CD4-positive, alpha-beta T cell (primary cell): ENCODE results near the gene GRK4. TPM values are rescaled to one million over a fixed set of nuclear protein-coding genes. Genes with fewer than 3 reads are reported as not detected.
A peak's percentile ranks its signal among the peaks of the same experiment; 100 is the strongest.

Source experiments
- ATAC-seq: fragments of 200-7000 bp; cut with Tn5 transposase; one replicate; pipeline ENCODE4 v1.10.0; 2022; ENCODE audit warnings: mild to moderate bottlenecking; ENCODE audit not compliant: poor library complexity
- CTCF ChIA-PET: fragments of 350-600 bp; sonication (Branson Sonifier 250); formaldehyde crosslinking; loops from one replicate; lab custom pipeline; 2021; ENCODE audit warnings: antibody characterized with exemption, inconsistent platforms; lab: Charles Lee
- POLR2A ChIA-PET: fragments of 350-600 bp; sonication (Branson Sonifier 250); formaldehyde crosslinking; loops from one replicate; lab custom pipeline; 2021; ENCODE audit warnings: antibody characterized with exemption, inconsistent platforms; lab: Charles Lee
- DNase-seq, 14 experiments: peaks; one replicate each; pipeline ENCODE4 v3.0.0-alpha.2; 2013 to 2020; ENCODE audit warnings: mixed read lengths in 2 of 14
- H3K27ac ChIP-seq, 2 donors: one replicate each; pipeline versions ENCODE4 v1.5.1 to v1.7.0; 2013; ENCODE audit warnings: low read length in 2 of 2, low read depth in 1 of 2, mild to moderate bottlenecking in 1 of 2
- H3K27me3 ChIP-seq, 2 experiments: 1 replicate in 1 of 2; 2 replicates in 1 of 2; pipeline versions ENCODE4 v1.6.1 to v1.7.0; 2013; ENCODE audit warnings: low read length in 2 of 2, control low read depth in 1 of 2, mild to moderate bottlenecking in 1 of 2, moderate library complexity in 1 of 2; ENCODE audit not compliant: insufficient read depth in 2 of 2, control insufficient read depth in 1 of 2
- H3K36me3 ChIP-seq: one replicate; pipeline ENCODE4 v1.6.1; 2013; ENCODE audit warnings: low read length, control low read depth; ENCODE audit not compliant: insufficient read depth
- H3K4me1 ChIP-seq: one replicate; pipeline ENCODE4 v1.6.1; 2013; ENCODE audit warnings: low read length, control low read depth; ENCODE audit not compliant: insufficient read depth
- H3K4me3 ChIP-seq: one replicate; pipeline ENCODE4 v1.5.1; 2013; ENCODE audit warnings: mild to moderate bottlenecking, low read length, moderate library complexity
- H3K9me3 ChIP-seq, 2 experiments: 1 replicate in 1 of 2; 2 replicates in 1 of 2; pipeline versions ENCODE4 v1.6.1 to v1.7.0; 2013; ENCODE audit warnings: low read length in 2 of 2, mild to moderate bottlenecking in 2 of 2, control low read depth in 1 of 2, moderate library complexity in 1 of 2; ENCODE audit not compliant: control insufficient read depth in 1 of 2, insufficient read depth in 1 of 2
- H3K27ac Mint-ChIP-seq: one replicate; pipeline ENCODE4 v1.8.0; 2020; ENCODE audit warnings: mixed read lengths
- H3K27me3 Mint-ChIP-seq: one replicate; pipeline ENCODE4 v1.8.0; 2021; ENCODE audit warnings: mixed read lengths
- H3K36me3 Mint-ChIP-seq: one replicate; pipeline ENCODE4 v1.8.0; 2021; ENCODE audit warnings: low read depth, mixed read lengths
- H3K4me1 Mint-ChIP-seq: one replicate; pipeline ENCODE4 v1.8.0; 2021; ENCODE audit warnings: low read depth, mixed read lengths
- H3K4me3 Mint-ChIP-seq: one replicate; pipeline ENCODE4 v1.8.0; 2020; ENCODE audit warnings: mild to moderate bottlenecking, mixed read lengths
- H3K9me3 Mint-ChIP-seq: one replicate; pipeline ENCODE4 v1.8.0; 2020; ENCODE audit warnings: mixed read lengths
- CTCF ChIP-seq: fragments of 200-600 bp; IDR thresholded peaks from one replicate; pipeline ENCODE4 v1.8.0; 2022; ENCODE audit warnings: antibody characterized with exemption, mild to moderate bottlenecking
- intact Hi-C, 2 experiments: fragments of 100-400 bp; cut with DNase I in 1 of 2; cut with micrococcal nuclease in 1 of 2; formaldehyde crosslinking; loops; one replicate each; pipeline versions ENCODE4 v1.15.1 to v1.9.0; 2023 to 2025; cut with DNase I, micrococcal nuclease
- total RNA-seq, 174 experiments: library from RNA in 2 of 174; stranded (reverse) in 2 of 174; gene quantifications; one replicate each; pipeline ENCODE4 v1.2.3 and lab custom pipeline; 2021 to 2026

The GRK4 gene
- total RNA-seq, 2 experiments from 2014 or later = 1.2 to 1.8 TPM

GRCh38 chr4:3007724-3008123, 44.4 kb downstream of the GRK4 start:
- H3K4me1 ChIP-seq = no peaks in the 10 kb centered on the region
- intact Hi-C loops = no loop called here
- no peak for ATAC-seq
- H3K4me1 Mint-ChIP-seq = no peaks in the 10 kb centered on the region
- no peak overlapping the region for H3K27ac ChIP-seq
- no peaks in the 10 kb centered on the region for H3K9me3 ChIP-seq
- no peaks in the 10 kb centered on the region for H3K36me3 ChIP-seq
- H3K27me3 ChIP-seq = peaks cover 0 to 2% of the 10 kb centered on the region in 2 experiments
- H3K36me3 Mint-ChIP-seq = no peaks in the 10 kb centered on the region
- ChIA-PET POLR2A (interaction anchor here (0.6 kb wide), 1 partner anchor 153 kb away, joined by 3 read pairs; no protein-coding TSS in a partner anchor), CTCF (no interaction called here)
- no peaks in the 10 kb centered on the region for H3K9me3 Mint-ChIP-seq
- no peak overlapping the region for H3K4me3 Mint-ChIP-seq
- DNase-seq = no peak
- TF ChIP-seq CTCF = no peak
- H3K27ac Mint-ChIP-seq = no peak overlapping the region
- peaks cover 4% of the 10 kb centered on the region for H3K27me3 Mint-ChIP-seq
- H3K4me3 ChIP-seq = no peak overlapping the region

- peaks cover 4% of the 10 kb centered on the region for H3K27me3 Mint-ChIP-seq
- no peaks in the 10 kb centered on the region for H3K36me3 ChIP-seq
- DNase-seq (peak in 3 of 14 experiments; percentile 16 to 57 (median 42)), ATAC-seq (peak; percentile 44)
- H3K36me3 Mint-ChIP-seq = no peaks in the 10 kb centered on the region
- H3K4me1 Mint-ChIP-seq = no peaks in the 10 kb centered on the region
- H3K4me3 Mint-ChIP-seq = no peak overlapping the region
- H3K4me1 ChIP-seq = no peaks in the 10 kb centered on the region
- CTCF ChIA-PET = interaction anchor here (0.6 to 0.8 kb wide), 2 partner anchors 46 to 286 kb away, joined by 3 read pairs; partner anchors contain the start of gene GRK4
- no peaks in the 10 kb centered on the region for H3K9me3 Mint-ChIP-seq
- intact Hi-C loops = no loop called here
- TF ChIP-seq CTCF = no peak
- H3K4me3 ChIP-seq = no peak overlapping the region
- H3K27ac ChIP-seq = no peak overlapping the region
- no peak overlapping the region for H3K27ac Mint-ChIP-seq
- no peaks in the 10 kb centered on the region for H3K9me3 ChIP-seq
- no peaks in the 10 kb centered on the region for H3K27me3 ChIP-seq
- POLR2A ChIA-PET = no interaction called here
Measured at GRCh38 chr4:3009422-3009821, 46.1 kb downstream of the GRK4 start.

GRCh38 chr4:3010577-3010976, 47.2 kb downstream of the GRK4 start:
- ChIA-PET POLR2A (no interaction called here), CTCF (no interaction called here)
- Histone ChIP-seq H3K36me3 (no peaks in the 10 kb centered on the region), H3K9me3 (no peaks in the 10 kb centered on the region), H3K4me3 (no peak overlapping the region), H3K27me3 (no peaks in the 10 kb centered on the region), H3K27ac (no peak overlapping the region), H3K4me1 (no peaks in the 10 kb centered on the region)
- Mint-ChIP-seq H3K4me1 (no peaks in the 10 kb centered on the region), H3K4me3 (no peak overlapping the region), H3K27me3 (peaks cover 4% of the 10 kb centered on the region), H3K9me3 (no peaks in the 10 kb centered on the region), H3K36me3 (no peaks in the 10 kb centered on the region), H3K27ac (no peak overlapping the region)
- no peak for ATAC-seq
- TF ChIP-seq CTCF = no peak
- intact Hi-C loops = no loop called here
- no peak for DNase-seq
